NK-92 treated with Interleukin-12 subunit alpha and Interleukin-12 subunit beta, amount 100 ng/mL, for 24 hours (cell line): ENCODE data around the gene PRSS36.
"Not testable (repeated sequence)": the region's sequence is repeated elsewhere in the genome, so short reads cannot be mapped to it uniquely, and the experiment has no call there.

Experiments
- DNase-seq: peaks from one replicate; lab custom pipeline; 2025; lab: John Stamatoyannopoulos, UW

PRSS36 gene

GRCh38 chr16:31183432-31184428 is 33.9 kb upstream of the PRSS36 start:
- no peak for DNase-seq

- no peak for DNase-seq
These were observed 32.5 kb upstream of the PRSS36 start for GRCh38 chr16:31182391-31182790.

DNA sequence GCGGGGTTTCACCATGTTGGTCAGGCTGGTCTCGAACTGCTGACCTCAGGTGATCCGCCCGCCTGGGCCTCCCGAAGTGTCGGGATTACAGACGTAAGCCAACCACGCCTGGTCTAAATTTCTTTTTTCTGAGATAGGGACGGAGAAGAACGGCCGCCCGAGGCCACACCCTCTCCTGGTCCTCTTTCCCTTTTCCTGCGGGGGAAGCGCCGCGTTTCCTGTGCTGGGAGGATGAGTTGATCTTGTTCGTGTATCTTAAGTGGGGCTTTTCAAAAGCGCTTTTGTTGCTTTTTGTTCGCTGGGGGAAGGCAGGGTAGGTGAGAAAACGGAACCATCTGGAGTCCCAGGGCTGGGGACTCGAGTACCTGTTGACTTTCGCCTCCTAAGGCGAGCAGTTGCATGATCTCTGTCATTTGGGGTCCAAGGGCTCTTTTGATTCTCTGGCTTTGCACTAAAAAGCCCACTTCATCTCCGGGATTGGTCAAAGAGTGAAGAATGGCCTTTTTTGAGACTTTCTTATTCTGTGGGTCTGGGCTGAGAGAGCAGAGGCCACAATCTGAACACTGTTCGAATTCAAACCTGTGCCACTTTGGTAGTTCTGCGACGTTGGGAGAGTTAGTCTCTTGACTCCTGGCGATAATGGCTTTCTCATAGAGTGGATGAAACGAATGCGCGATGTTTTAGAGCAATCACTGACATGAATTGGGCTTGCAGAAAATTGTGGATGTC is 31.4 kb upstream of the PRSS36 start:
- DNase-seq: no peak

DNA sequence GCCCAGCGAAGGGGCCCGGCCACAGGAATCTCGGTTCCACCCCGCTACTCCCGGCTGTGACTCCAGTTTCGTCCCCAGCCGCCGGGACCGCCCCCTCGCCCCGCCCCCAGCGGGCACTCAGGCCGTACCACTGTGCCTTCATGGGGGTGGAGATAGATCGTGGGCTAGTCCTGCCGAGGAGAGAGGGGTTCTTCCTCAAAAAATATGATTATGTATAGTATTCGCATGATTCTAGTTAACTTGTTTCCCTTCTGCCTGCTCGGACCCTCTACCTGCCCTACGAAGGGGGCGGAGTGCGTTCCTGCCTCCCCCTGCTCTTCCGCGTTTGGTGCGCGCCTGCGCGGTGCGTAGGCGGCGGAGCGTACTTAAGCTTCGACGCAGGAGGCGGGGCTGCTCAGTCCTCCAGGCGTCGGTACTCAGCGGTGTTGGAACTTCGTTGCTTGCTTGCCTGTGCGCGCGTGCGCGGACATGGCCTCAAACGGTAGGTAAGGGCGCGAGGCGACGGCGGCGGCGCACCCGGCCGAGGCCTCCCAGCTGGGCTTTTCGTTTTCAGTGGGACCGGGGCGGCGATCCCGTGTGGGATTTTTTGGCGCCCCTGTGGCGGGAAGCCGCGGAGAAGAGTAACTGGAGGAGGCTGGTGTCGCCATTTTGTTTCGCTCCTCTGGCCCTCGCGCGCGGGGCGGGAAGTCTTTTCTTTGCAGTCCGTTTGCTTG is 30.0 kb upstream of the PRSS36 start, which contains the start of gene FUS:
Gene FUS (plus strand): TSS at position 393 of the 713 bp plus-strand sequence. CDS start 76 bp downstream, at position 469.
- DNase-seq: peak; percentile 85

DNA sequence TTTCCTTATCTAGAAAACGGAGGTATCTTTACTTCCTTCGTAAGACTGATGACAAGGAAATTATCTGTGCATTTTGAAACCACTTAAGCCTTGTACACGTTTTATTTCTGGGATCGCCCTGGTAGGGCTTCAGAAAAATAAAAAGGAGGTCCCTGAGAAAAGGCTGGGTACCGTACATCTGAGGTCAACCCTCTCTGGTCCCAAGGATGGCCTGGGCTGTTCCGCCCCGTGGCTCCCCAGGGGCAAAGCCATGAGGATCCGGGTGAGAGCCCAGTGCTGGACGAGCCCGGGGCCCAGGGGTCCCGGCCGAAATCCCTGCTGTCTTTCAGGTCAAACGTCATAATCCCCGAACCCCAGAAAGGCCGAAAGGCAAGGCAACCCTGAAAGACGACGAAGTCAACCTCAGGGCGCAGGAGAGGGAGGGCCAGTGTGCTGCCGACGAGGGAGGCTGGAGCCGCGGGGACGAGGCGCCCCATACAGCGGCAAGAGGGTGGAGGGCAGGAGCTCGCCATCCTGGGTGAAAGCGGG is 29.4 kb upstream of the PRSS36 start:
- DNase-seq: no peak

DNA sequence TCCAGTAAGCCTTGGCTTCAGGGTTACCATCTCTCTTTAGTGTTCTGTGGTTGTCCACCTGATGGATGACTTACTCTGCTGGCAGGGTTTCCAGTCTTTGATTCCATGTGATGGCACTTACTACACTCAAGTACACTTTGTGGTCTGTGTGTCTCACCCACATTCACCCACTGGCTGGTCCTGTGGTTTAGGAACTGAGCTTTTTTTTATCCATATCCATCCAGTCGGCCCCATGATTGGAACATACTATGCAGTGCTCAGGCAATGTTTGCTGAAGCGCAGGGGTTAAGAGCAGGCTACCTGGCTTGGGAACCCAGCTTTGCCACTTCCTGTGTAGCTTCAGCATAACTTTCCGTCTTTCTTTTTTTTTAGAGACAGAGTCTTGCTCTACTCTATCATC is 27.3 kb upstream of the PRSS36 start:
- DNase-seq: no peak

DNA sequence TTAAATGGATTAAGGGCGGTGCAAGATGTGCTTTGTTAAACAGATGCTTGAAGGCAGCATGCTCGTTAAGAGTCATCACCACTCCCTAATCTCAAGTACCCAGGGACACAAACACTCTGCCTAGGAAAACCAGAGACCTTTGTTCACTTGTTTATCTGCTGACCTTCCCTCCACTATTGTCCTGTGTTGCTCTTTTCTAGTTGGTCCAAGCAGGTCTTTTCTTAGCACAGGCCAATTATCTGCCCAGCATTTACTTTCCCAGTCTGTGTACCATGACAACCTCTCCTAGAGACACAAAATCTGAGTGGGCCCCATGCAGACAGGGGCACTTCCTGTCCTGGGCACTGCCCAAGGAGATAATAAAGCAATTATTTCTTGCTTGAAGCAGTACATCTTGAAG is 20.2 kb upstream of the PRSS36 start:
- not testable (repeated sequence) for DNase-seq

GRCh38 chr16:31168848-31169247 is 19.0 kb upstream of the PRSS36 start:
- DNase-seq: no peak

DNA sequence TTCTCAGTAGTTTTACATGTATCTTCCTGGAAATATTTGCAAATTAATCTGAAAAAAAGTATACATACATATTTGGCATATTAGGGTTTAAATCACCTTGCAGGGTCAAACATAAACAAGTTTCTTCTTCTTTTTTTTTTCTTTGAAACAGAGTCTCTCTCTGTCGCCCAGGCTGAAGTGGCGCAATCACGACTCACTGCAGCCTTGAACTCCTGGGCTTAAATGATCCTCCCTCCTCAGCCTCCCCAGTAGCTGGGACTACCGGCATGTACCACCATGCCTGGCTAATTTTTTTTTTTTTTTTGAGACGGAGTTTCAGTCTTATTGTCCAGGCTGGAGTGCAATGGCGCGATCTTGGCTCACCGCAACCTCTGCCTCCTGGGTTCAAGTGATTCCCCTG is 17.4 kb upstream of the PRSS36 start:
- DNase-seq: no peak

- no peak for DNase-seq
These were observed 7.3 kb upstream of the PRSS36 start for GRCh38 chr16:31157136-31157535.

DNA sequence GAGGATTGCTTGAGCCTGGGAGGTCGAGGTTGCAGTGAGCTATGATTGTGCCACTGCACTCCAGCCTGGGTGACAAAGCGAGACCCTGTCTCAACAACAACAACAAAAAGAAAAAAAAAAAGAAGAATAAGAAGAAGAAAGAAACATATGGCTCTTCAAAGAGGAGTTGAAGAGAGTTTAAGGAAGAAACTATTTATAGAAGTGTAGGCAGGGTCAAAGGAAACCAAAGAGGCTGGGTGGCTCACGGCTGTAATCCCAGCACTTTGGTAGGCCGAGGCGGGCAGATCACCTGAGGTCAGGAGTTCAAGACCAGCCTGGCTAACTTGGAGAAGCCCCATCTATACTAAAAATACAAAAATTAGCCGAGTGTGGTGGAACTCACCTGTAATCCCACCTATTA is 1.1 kb upstream of the PRSS36 start:
- DNase-seq: not testable (repeated sequence)

- no peak for DNase-seq
These were observed 534 bp downstream of the PRSS36 start for GRCh38 chr16:31149332-31149731.

DNA sequence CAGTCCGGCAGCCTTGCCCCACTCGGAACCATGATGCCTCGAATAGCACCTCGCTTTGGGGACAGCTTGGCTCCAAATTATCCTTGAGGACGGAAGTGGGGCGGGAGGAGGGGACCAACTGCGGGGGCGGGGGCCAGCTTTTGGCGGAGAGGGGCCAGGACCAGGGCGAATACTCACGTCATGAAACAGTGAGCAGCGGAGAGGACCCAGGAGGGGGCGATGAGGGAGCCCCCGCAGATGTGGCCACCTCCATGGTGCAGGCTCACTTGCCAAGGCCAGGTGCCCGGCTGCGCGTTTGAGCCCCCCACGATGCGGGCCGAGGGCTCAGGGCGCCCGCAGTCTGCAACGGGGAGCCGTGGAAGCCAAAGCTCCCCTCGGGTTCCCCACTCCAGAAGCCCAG is 970 bp downstream of the PRSS36 start:
- no peak for DNase-seq

- no peak for DNase-seq
These were observed 1.6 kb downstream of the PRSS36 start for GRCh38 chr16:31148281-31148728.

DNA sequence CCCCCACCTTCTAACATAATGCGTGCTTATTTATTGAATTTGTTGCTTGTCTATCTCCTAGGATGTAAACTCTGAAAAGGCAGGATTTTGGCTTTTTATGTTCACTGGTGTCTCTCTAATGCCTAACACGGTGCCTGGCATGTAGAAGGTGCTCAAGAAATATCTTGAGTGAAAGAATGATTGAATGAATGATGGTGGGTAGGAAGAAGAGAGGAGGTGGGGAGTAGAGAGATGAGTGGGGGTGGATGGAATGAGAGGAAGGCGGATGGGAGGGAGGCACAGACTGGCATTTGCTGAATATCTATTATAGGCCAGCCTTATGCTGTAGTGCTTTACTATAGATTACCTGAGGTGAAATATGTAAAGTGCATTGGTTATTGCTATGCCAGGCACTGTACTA is 2.3 kb downstream of the PRSS36 start:
- no peak for DNase-seq

GRCh38 chr16:31145398-31145990 is 4.4 kb downstream of the PRSS36 start:
- no peak for DNase-seq

DNA sequence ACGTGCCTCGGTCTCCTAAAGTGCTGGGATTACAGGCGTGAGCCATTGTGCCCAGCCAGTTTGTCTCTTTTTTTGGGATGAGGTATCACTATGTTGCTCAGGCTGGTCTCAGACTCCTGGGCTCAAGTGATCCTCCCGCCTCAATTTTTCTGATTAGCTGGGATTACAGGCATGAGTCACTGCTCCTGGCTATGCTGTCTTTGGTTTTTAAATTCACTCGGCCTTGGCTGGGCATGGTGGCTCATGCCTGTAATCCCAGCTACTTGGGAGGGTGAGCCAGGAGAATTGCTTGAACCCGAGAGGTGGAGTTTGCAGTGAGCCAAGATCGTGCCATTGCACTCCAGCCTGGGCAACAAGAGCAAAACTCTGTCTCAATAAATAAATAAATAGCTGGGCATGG is 5.4 kb downstream of the PRSS36 start:
- DNase-seq: not testable (repeated sequence)

- no peak for DNase-seq
These were observed 6.1 kb downstream of the PRSS36 start for GRCh38 chr16:31143694-31144148.

DNA sequence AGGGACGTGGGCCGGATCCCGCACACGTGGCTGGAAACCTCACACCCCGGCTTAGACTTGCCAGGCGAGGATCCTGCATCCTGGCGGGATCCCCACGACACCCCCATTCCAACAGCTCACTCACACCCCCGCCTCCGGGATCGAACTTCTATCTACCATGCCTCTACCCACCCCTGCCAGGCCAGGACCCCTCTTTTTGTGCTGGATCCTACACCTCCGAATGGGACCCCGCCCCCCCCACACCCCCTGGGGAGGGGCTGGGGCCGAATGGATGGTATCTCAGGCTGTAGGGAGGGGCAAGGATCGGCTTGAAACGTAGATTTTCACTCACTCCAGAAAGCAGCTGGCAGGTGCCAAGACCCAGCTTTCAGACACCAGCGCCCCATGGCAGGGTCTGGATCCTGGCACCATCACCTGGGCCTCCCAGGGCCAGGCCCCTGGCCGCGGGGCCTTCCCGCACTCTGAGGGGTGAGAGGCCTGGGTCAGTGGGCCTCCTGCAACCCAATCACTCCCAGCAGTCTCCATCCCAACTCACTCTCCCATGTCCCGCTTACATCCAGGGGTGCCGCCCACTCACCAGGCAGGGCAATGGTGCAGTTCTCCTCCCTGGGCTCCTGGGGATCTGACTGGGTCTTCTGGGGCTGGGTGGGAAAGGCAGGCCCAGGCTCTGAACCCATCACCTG is 6.7 kb downstream of the PRSS36 start:
- DNase-seq: no peak

DNA sequence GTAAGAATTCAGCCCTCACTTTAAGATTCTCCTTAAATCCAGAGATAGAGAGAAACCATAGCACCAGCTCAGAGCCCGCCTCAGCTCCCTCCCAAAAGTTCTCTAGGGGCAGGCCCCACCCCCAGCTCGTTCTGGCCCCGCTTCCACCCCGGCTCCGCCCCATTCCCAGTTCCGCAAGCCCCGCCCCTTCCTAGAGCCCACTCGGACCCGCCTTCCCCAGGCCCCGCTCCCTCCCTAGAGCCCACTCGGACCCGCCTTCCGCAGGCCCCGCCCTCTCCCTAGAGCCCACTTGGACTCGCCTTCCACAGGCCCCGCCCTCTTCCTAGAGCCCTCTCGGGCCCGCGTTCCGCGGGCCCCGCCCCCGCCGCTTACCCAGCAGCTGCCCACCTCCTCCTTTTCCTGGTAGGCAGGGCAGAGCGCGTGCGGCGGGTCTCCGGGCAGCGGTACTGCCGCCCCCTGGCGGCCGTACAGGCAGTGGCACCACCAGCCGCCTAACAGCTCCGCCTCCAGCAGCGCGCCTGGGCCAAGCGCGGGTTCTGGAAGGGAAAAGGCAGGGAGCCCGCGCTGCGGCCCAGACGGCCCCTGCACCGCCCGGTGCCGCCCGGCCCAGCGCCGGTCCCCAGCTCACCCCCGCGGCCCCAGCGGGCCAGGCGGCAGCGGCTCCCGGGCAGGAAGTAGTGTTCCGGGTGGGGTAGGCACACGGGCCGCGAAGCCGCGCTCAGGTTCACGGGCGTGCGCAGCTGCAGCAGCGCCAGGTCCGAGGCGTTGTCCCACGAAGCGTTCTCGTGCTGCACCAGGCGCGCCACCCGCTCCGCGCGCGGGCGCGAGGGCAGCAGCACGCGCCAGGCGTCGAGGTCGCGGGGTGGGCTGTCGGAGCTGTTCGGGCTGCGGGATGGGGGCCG is 7.5 kb downstream of the PRSS36 start:
- DNase-seq: peak; percentile 98
